Kidney (tissue), 14 donors: ENCODE results near the gene PDSS2. TPM values are rescaled to one million over a fixed set of nuclear protein-coding genes. Genes with fewer than 3 reads are reported as not detected.

Experiments
- DNase-seq, 5 donors: peaks; one replicate each; pipeline ENCODE4 v3.0.0-alpha.2; 2013 to 2020
- FAIRE-seq: peaks from 2 replicates; lab custom pipeline; 2012; peaks lifted over from hg19 to GRCh38; lab: Jason Lieb, UNC
- H3K27ac ChIP-seq, 2 donors: one replicate each; pipeline ENCODE4 v1.7.0; 2013; ENCODE audit warnings: low read depth in 2 of 2, low read length in 2 of 2, inconsistent platforms in 1 of 2
- H3K27me3 ChIP-seq: one replicate; pipeline ENCODE4 v1.7.1; 2013; ENCODE audit warnings: low read length, inconsistent platforms; ENCODE audit not compliant: control insufficient read depth, insufficient read depth
- H3K36me3 ChIP-seq, 3 donors: one replicate each; pipeline versions ENCODE4 v1.7.0 to v1.7.1; 2013; ENCODE audit warnings: low read length in 3 of 3, control low read depth in 1 of 3, inconsistent platforms in 1 of 3; ENCODE audit not compliant: insufficient read depth in 3 of 3, control insufficient read depth in 2 of 3
- H3K4me1 ChIP-seq, 3 donors: one replicate each; pipeline versions ENCODE4 v1.7.0 to v1.7.1; 2013; ENCODE audit warnings: low read length in 3 of 3, inconsistent platforms in 1 of 3, low read depth in 1 of 3; ENCODE audit not compliant: control insufficient read depth in 2 of 3, insufficient read depth in 2 of 3
- H3K4me3 ChIP-seq, 3 donors: one replicate each; pipeline versions ENCODE4 v1.7.0 to v1.8.1; 2013; ENCODE audit warnings: low read length in 3 of 3, control low read depth in 1 of 3, inconsistent platforms in 1 of 3
- H3K9ac ChIP-seq, 3 donors: one replicate each; pipeline versions ENCODE4 v1.7.0 to v1.7.1; 2013; ENCODE audit warnings: low read length in 3 of 3, control low read depth in 1 of 3, inconsistent platforms in 1 of 3
- H3K9me3 ChIP-seq, 3 donors: one replicate each; pipeline versions ENCODE4 v1.7.0 to v1.7.1; 2013; ENCODE audit warnings: low read length in 3 of 3, control low read depth in 1 of 3, inconsistent platforms in 1 of 3; ENCODE audit not compliant: control insufficient read depth in 2 of 3, insufficient read depth in 1 of 3
- CTCF ChIP-seq: IDR thresholded peaks from 3 replicates; pipeline ENCODE4 v1.5.1; 2012; ENCODE audit warnings: mild to moderate bottlenecking, moderate library complexity, borderline replicate concordance; ENCODE audit not compliant: insufficient read depth; ENCODE audit errors: extremely low read depth
- intact Hi-C: fragments of 100-400 bp; cut with DNase I; formaldehyde crosslinking; loops from one replicate; pipeline ENCODE4 v1.11.1; 2022
- polyA plus RNA-seq: library from polyadenylated mRNA; stranded (reverse); fragments of 350-450 nt; fragmentation: Illumina TruSeq; extraction: RNeasy Lipid Tissue Mini Kit (QIAGEN cat#74804); gene quantifications from one replicate; pipeline ENCODE4 v1.2.3, GENCODE V29; 2014; ENCODE audit warnings: low read depth, low replicate concordance; ENCODE audit not compliant: insufficient read depth
- total RNA-seq: library from RNA; stranded (reverse); fragmentation: NEBNext Ultra II Directional; extraction: Animal tissue kit (Norgen Biotek cat#: 25700); gene quantifications from one replicate; pipeline ENCODE4 v1.2.1, GENCODE V29; 2021
- donor health status: control.
- donor health status: control.
- donor health status: control.
- donor health status: control.
- donor health status: control.
- donor health status: DM: yes; HTN: yes; CAD: no.
- donor health status: Normal renal cell carcinoma (clear cell type).

The PDSS2 gene
- total and polyA plus RNA-seq, 2 donors from 2014 or later, result 16.4 to 20.7 TPM

DNA sequence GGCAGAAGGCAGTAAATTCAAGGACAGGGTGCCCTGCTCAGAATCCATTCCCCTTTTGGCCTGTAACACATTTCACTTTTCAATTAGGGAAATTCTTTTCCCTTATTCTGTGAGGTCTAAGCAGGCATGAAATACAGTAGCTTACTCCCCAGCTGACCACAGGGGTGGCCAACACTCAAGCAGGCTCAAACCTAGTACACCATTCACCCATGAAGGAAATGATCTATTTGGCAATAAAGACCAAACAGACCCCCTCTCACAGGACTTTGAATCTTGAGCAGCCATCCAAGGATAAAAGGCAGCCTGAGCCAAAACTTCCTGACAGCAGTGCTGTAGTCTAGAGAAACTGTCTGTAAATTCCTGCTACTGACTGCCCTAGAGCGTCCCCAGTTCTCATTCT lies 17.7 kb downstream of the PDSS2 start:
- no peaks in the 10 kb centered on the region for H3K36me3 ChIP-seq
- peaks cover 0 to 5% (median 0%) of the 10 kb centered on the region in 3 donors for H3K4me1 ChIP-seq
- intact Hi-C loops, result no loop called here
- H3K9ac ChIP-seq, result no peak overlapping the region
- H3K4me3 ChIP-seq, result no peak overlapping the region
- DNase-seq (peak in 3 of 5 donors; percentile 44 to 80 (median 70)), FAIRE-seq (no peak)
- no peak for TF ChIP-seq CTCF
- no peak overlapping the region for H3K27ac ChIP-seq
- H3K27me3 ChIP-seq, result no peaks in the 10 kb centered on the region
- no peaks in the 10 kb centered on the region for H3K9me3 ChIP-seq

GRCh38 chr6:107440936-107441335 lies 18.4 kb downstream of the PDSS2 start:
- no peak overlapping the region for H3K9ac ChIP-seq
- H3K27me3 ChIP-seq, result no peaks in the 10 kb centered on the region
- H3K4me3 ChIP-seq, result no peak overlapping the region
- H3K36me3 ChIP-seq, result no peaks in the 10 kb centered on the region
- no peaks in the 10 kb centered on the region for H3K9me3 ChIP-seq
- no peak overlapping the region for H3K27ac ChIP-seq
- TF ChIP-seq CTCF, result no peak
- peaks cover 0 to 5% (median 0%) of the 10 kb centered on the region in 3 donors for H3K4me1 ChIP-seq
- intact Hi-C loops, result no loop called here
- no peak for FAIRE-seq
- DNase-seq, result peak in 1 of 5 donors; percentile 25

DNA sequence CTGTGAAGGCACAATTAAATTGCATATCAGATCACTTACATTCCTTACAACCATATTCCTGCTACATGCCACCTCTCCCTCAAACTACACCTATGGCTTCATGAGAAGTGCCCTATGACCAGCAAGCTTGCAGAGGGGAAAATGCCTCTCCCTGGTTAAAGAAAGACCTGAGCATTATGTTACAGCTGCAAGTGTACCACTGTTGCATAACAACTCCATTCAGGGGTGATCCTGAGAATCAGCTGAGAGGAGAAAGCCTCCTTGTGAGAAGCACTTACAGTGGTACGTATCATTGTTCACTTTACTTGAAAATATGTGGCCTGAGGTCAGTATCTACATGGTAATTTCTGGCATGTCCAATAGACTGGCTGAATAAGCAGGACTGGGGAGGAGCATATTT lies 20.0 kb downstream of the PDSS2 start:
- Histone ChIP-seq H3K27ac (no peak overlapping the region), H3K36me3 (no peaks in the 10 kb centered on the region), H3K27me3 (no peaks in the 10 kb centered on the region), H3K4me3 (no peak overlapping the region), H3K4me1 (peaks cover 0 to 5% (median 0%) of the 10 kb centered on the region in 3 donors), H3K9me3 (no peaks in the 10 kb centered on the region), H3K9ac (no peak overlapping the region)
- no peak for TF ChIP-seq CTCF
- intact Hi-C loops, result no loop called here
- FAIRE-seq, result no peak
- DNase-seq, result no peak

DNA sequence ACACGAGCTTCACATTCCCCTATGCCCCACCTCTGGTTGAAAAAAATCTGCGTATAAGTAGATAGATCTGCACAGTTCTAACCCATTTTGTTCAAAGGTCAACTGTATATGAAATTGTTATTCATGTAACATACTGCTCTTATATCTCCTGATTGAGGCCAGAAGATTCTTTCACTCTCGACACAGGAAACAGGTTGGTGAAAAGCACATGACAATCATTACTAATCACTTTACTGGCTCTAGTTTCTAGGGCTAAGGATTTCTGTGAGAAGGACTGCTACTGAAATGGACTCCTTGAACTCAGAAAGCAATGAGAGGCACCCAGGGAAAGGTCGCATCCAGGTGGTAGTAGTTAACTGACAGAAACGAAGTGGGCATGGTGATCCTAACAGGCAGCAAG lies 21.7 kb downstream of the PDSS2 start:
- H3K4me1 ChIP-seq, result peaks cover 0 to 5% (median 0%) of the 10 kb centered on the region in 3 donors
- no peaks in the 10 kb centered on the region for H3K36me3 ChIP-seq
- H3K27ac ChIP-seq, result no peak overlapping the region
- H3K27me3 ChIP-seq, result no peaks in the 10 kb centered on the region
- FAIRE-seq (no peak), DNase-seq (no peak)
- intact Hi-C loops, result no loop called here
- H3K9ac ChIP-seq, result no peak overlapping the region
- no peak overlapping the region for H3K4me3 ChIP-seq
- TF ChIP-seq CTCF, result no peak
- H3K9me3 ChIP-seq, result no peaks in the 10 kb centered on the region
